CD4-positive, alpha-beta T cell treated with Interleukin-4 for 1 hour (primary cell): ENCODE measurements around the gene ELN.

Experiments
- DNase-seq, 2 donors: peaks; one replicate each; pipeline ENCODE4 v3.0.0-alpha.2; 2020 to 2022

ELN gene

GRCh38 chr7:74025730-74026129 is 2.2 kb upstream of the ELN start:
- no peak for DNase-seq

- DNase-seq = no peak
These were observed 1.5 kb upstream of the ELN start for GRCh38 chr7:74026406-74026902.

- DNase-seq = peak; percentile 46 to 48
These were observed 880 bp upstream of the ELN start for GRCh38 chr7:74026903-74027682.

- DNase-seq = no peak
These were observed 407 bp downstream of the ELN start for GRCh38 chr7:74028321-74028838.

GRCh38 chr7:74029089-74029785 is 1.3 kb downstream of the ELN start:
- no peak for DNase-seq

GRCh38 chr7:74029991-74030415 is 2.0 kb downstream of the ELN start:
- DNase-seq = no peak

GRCh38 chr7:74030861-74031260 is 2.9 kb downstream of the ELN start:
- DNase-seq = no peak

GRCh38 chr7:74031403-74032190 is 3.6 kb downstream of the ELN start:
- DNase-seq = no peak

- no peak for DNase-seq
These were observed 4.2 kb downstream of the ELN start for GRCh38 chr7:74032191-74032490.

- DNase-seq = no peak
These were observed 4.8 kb downstream of the ELN start for GRCh38 chr7:74032624-74033371.

- no peak for DNase-seq
These were observed 5.7 kb downstream of the ELN start for GRCh38 chr7:74033372-74034311.

GRCh38 chr7:74037609-74038008 is 9.6 kb downstream of the ELN start:
- no peak for DNase-seq

- DNase-seq = no peak
These were observed 10.4 kb downstream of the ELN start for GRCh38 chr7:74038194-74038961.

GRCh38 chr7:74039337-74039736 is 11.4 kb downstream of the ELN start:
- DNase-seq = no peak

- DNase-seq = no peak
These were observed 12.3 kb downstream of the ELN start for GRCh38 chr7:74040101-74040790.

- DNase-seq = no peak
These were observed 13.0 kb downstream of the ELN start for GRCh38 chr7:74040791-74041520.

- no peak for DNase-seq
These were observed 15.0 kb downstream of the ELN start for GRCh38 chr7:74042746-74043522.

GRCh38 chr7:74043523-74043951 is 15.6 kb downstream of the ELN start:
- no peak for DNase-seq
